GM12874 (cell line): ENCODE measurements around the gene FHL1.

Experiments used
- CTCF ChIP-seq: IDR thresholded peaks from 2 replicates; pipeline ENCODE4 v1.5.1; 2011; ENCODE audit warnings: low read depth, mild to moderate bottlenecking, control low read depth, low read length, moderate library complexity; ENCODE audit not compliant: insufficient read depth

FHL1 gene

GRCh38 chrX:136176399-136176825, 29.1 kb downstream of the FHL1 start:
- no peak for TF ChIP-seq CTCF

- TF ChIP-seq CTCF = no peak
Measured at GRCh38 chrX:136179133-136179532, 31.8 kb downstream of the FHL1 start.

- no peak for TF ChIP-seq CTCF
Measured at GRCh38 chrX:136182414-136182813, 35.1 kb downstream of the FHL1 start.

GRCh38 chrX:136183172-136183571, 35.8 kb downstream of the FHL1 start:
- TF ChIP-seq CTCF = no peak

- TF ChIP-seq CTCF = no peak
Measured at GRCh38 chrX:136183917-136184316, 36.6 kb downstream of the FHL1 start.

- TF ChIP-seq CTCF = no peak
Measured at GRCh38 chrX:136185401-136186022, 38.2 kb downstream of the FHL1 start.

GRCh38 chrX:136186023-136186413, 38.7 kb downstream of the FHL1 start:
- no peak for TF ChIP-seq CTCF

GRCh38 chrX:136189222-136189621, 41.9 kb downstream of the FHL1 start:
- TF ChIP-seq CTCF = no peak
